NCI-H446 treated with DMSO at 0.1 percent for 48 hours (cell line): ENCODE results near the gene EHMT1.
"Not testable (repeated sequence)": the region's sequence is repeated elsewhere in the genome, so short reads cannot be mapped to it uniquely, and the experiment has no call there.

ENCODE experiments used
- DNase-seq: peaks from one replicate; lab custom pipeline; 2025; lab: John Stamatoyannopoulos, UW

EHMT1 gene

GRCh38 chr9:137762414-137763061, 143.7 kb downstream of the EHMT1 start:
- no peak for DNase-seq

GRCh38 chr9:137763271-137763955, 144.6 kb downstream of the EHMT1 start:
- DNase-seq: no peak

DNA sequence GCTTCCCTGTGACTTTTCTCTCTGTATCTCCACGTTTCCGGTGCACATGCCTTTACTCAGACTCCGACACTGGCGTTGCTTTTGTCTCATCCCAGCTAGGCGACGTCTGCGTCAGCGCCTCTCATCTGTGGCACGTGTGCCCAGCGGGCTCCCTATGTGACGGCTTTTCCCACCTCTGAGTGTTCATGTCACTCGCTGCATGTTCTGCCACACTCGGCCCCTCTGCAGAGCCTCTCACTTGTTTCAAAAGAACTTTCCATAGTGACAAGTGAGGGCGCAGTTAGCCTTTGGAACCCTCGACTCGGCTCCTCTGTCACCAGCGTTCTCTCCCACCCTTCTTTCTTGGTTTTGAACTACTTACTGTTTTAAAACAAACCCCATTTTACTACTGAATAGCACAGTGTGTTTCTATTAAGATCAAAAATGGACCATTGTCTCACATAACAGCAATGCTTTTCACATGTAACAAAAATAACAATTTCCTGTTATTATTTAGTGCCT, 145.4 kb downstream of the EHMT1 start:
- no peak for DNase-seq

DNA sequence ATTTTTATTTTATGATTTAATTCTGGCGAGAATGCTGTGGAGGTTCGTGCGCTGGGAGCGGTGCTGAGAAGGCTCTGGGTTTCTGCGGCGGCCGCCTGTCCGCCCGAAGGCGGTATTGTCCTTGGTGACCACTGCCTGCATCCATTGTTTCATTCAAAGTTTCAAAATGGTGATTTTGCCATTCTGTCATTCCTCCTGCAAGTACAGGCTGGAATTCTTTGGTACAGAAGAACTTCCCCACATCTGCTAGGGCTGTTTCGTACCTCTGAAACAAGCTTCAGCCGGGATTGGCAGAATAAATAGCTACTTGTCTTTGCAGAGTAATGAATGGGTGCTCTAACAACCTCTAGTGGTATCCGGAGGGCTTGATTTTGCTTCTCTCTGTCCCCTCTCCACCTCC, 146.2 kb downstream of the EHMT1 start:
- no peak for DNase-seq

DNA sequence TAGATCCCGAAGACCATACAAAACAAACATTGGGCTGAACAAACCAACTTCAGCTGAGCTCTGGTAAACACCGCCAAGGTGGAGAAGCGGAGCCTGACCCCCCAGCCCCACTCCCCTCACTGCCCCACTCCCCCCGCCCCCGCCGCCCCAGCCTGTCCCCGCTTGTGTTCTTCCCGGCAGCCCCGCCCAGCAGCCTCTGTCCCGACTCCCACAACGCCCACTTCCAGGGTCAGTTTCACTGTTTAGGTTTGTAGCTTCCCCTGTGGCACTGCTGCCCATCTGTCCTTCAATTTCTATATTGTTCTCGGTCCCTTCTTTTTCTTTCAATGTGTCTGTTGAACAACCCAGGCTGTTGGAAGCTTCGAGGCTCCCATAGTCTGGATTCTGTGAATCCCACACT, 146.7 kb downstream of the EHMT1 start:
- DNase-seq: no peak

DNA sequence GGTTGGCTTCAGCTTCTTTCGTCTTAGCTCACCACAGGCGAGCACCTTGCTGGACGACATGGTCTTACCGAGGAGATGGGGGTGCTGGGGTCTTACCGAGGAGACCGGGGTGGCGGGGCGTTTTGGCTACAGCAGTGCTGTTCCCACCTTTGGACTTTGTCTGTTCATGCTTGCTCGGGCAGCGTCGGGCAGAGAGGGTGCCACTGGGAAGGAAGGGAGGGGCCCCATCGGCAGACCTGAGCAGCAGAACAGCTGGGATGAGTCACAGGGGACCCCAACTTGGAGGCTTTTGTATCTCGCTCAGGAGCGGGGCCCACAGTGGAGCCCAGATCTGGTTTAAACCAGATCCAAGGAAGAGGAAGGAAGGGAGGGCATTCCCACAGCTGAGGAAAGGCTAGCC, 152.8 kb downstream of the EHMT1 start:
- DNase-seq: no peak

DNA sequence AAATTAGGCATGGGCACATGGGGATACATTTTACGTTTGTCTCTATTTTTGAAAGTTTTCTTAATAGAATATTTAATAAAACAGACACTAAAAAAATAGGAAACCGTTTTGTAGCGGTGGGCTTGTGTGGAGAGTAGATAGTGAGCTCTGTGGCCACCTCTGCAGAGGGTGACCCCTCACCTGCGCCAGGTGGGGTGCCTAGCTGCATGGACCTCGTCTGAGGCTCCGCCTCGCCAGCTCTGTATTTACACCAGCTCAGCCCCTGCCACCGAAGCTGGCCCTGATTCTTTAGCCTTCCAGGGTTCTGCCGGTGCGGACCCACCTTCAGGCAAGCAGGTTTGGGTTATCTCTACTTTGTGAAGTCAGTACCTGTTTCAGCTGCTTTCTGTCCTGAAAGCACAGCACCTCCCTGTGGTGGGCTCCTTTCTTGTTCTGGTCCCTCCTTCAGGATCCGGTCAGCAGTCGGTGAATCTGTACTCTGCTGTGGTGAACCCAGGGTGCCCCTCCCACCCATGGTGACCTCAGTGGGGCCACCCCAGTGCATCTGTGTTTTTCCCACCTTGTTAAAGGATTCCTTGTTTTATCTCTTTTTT, 153.6 kb downstream of the EHMT1 start:
- DNase-seq: no peak

GRCh38 chr9:137774775-137775386, 156.1 kb downstream of the EHMT1 start:
- DNase-seq: no peak

- no peak for DNase-seq
Measured at GRCh38 chr9:137776306-137776995, 157.6 kb downstream of the EHMT1 start.

GRCh38 chr9:137777761-137778160, 159.0 kb downstream of the EHMT1 start:
- DNase-seq: no peak

DNA sequence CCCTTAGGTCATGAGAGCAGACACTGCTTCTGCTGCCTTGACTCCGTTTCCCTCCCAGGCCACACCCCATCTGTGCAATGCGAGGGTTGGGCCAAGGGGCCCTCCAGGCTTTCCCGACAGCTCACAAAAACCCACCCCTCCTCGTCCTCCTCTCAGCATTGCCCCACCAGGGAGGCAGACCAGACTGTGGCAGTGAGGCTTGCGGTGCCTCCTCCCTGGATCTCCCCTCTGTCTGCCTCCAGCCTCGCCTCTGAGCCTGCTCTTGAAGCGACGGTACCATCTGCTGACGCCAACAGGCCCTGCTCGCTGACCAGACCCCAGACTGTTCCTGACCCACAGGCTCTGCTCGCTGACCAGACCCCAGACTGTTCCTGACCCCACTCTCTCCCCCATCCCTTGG, 159.5 kb downstream of the EHMT1 start:
- no peak for DNase-seq

- DNase-seq: no peak
Measured at GRCh38 chr9:137778914-137779313, 160.1 kb downstream of the EHMT1 start.

DNA sequence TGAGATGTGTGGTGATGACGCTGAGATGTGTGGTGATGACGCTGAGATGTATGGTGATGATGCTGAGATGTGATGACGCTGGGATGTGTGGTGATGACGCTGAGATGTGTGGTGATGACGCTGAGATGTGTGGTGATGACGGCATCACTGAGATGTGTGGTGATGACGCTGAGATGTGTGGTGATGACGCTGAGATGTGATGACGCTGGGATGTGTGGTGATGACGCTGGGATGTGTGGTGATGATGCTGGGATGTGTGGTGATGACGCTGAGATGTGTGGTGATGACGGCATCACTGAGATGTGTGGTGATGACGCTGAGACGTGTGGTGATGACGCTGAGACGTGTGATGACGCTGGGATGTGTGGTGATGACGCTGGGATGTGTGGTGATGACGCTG, 161.2 kb downstream of the EHMT1 start:
- DNase-seq: not testable (repeated sequence)

- no peak for DNase-seq
Measured at GRCh38 chr9:137781906-137782585, 163.2 kb downstream of the EHMT1 start.

DNA sequence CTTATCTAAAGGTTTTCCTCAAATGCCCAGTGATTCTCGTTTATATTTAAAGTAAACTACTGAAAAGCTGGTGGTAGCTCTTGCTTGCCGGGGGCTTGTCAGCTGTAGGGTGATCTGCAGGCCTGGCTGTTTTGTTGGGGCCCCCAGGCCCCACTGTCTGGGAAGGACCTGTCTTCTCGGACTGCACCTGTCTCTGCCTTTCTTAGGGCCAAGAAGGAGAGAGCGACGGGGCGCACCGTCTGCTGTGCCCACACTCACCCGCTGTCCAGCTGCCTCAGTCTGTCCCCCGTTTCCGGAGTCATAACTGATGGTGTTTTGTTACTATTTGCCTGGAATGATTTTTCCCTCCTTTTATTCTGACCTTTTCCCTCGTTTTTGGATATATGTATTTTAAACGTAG, 164.7 kb downstream of the EHMT1 start:
- no peak for DNase-seq

- DNase-seq: no peak
Measured at GRCh38 chr9:137784046-137784445, 165.2 kb downstream of the EHMT1 start.

GRCh38 chr9:137784641-137785513, 166.1 kb downstream of the EHMT1 start:
- DNase-seq: no peak

DNA sequence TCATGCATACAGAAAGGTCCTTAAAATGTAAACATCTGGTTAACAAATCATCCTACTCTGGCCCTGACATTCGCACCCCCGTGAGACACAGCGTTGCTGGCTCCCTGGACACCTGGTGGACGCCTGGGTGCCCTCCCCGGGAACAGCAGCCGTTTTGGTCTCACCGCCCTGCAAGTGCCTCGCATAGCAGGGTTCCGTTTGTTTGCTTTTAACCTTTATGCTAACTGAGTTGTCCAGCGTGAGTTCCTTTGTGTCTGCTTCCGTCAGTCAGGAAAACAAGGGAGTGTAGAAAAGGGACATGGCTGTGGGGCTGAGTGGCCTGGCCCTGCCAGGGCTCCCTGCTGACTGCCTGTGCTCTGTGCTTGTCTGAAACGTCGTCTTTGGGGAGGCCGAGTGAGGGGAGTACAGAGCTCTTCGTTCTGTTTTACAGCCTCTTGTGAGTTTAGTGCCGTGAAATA, 166.9 kb downstream of the EHMT1 start:
- no peak for DNase-seq

DNA sequence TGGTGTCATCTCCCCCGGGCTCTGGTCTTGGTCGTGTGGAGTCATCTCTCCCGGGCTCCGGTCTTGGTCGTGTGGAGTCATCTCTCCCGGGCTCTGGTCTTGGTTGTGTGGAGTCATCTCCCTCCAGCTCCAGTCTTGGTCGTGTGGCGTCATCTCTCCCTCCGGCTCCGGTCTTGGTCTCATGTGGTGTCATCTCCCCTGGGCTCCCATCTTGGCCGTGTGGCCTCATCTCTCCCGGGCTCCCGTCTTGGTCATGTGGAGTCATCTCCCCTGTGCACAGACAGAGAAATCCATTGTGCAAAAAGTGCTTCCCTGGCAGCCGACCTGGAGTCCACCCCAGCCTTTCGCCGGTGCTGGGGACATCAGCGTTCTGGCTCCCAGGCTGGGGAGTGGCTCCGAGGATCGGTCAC, 167.7 kb downstream of the EHMT1 start:
- no peak for DNase-seq

- DNase-seq: no peak
Measured at GRCh38 chr9:137787381-137787780, 168.6 kb downstream of the EHMT1 start.
